ENCODE measurements around the gene CA10. TPM values are rescaled to one million over a fixed set of nuclear protein-coding genes. Genes with fewer than 3 reads are reported as not detected.

The CA10 gene
- total RNA-seq, 2 donors from 2014 or later, result 0.22 to 0.37 TPM

DNA sequence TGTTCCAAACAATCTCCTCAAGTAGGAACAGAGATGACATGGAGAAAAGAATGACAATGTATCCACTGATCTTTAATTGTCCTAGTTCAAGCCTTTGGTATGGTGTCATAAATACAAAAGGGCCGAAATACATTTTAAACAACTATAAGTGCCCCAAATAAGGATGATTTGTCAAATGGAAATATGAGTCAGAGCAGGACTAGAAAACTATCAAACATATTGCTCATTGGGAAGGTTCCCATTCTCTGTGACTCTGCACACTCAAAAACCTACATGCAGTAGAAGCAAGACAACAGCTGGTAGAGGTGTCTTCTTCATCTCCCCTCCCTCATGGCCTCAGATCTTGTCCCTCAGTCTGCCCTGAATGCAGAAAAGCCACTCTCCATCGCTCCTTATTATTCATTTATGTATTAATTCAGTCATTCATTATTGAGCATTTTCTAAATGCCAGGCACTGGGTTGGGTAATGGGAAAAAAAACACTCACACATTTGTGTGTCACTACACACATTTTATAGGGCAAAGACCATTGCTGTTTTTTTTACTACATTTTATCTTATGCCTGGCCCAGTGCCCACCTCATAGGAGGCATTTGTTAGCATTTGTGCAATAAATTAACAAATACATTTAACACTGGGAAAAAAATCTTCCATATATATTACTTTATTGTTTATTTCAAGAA is 10.1 kb downstream of the CA10 start:
- Histone ChIP-seq H3K4me3 (ENCODE audit: low read length) (no peak overlapping the region), H3K27me3 (ENCODE audit: control insufficient read depth, insufficient read depth, low read length, poor library complexity, severe bottlenecking) (peaks cover 23% of the 10 kb centered on the region), H3K4me1 (ENCODE audit: control insufficient read depth, insufficient read depth, low read length) (no peaks in the 10 kb centered on the region), H3K27ac (ENCODE audit: low read depth, low read length) (no peak overlapping the region), H3K9me3 (ENCODE audit: control insufficient read depth, low read length) (no peaks in the 10 kb centered on the region), H3K36me3 (ENCODE audit: control insufficient read depth, insufficient read depth, low read length) (no peaks in the 10 kb centered on the region), H3K9ac (ENCODE audit: extremely low read depth, low read length, poor library complexity, severe bottlenecking) (no peak overlapping the region)
- peaks cover 41% of the 10 kb centered on the region for H3K27me3 Mint-ChIP-seq (ENCODE audit: insufficient read depth)
- no peaks in the 10 kb centered on the region for H3K9me3 Mint-ChIP-seq
- WGBS, 2 experiments (ENCODE audit: insufficient coverage in 1 of 2, insufficient read length in 1 of 2), result 50 to 100% methylated on average over 1 to 2 of the region's 2 CpGs
- no peak overlapping the region for H3K27ac Mint-ChIP-seq
- H3K4me1 Mint-ChIP-seq, result peaks cover 24% of the 10 kb centered on the region
- H3K4me3 Mint-ChIP-seq, result no peak overlapping the region
- TF ChIP-seq CTCF (conservative IDR thresholded peaks at IDR 0.05), result no peak
- DNase-seq, result no peak
- no peaks in the 10 kb centered on the region for H3K36me3 Mint-ChIP-seq (ENCODE audit: low read depth)

- Histone ChIP-seq H3K27ac (ENCODE audit: low read depth, low read length) (no peak overlapping the region), H3K9ac (ENCODE audit: extremely low read depth, low read length, poor library complexity, severe bottlenecking) (no peak overlapping the region), H3K27me3 (ENCODE audit: control insufficient read depth, insufficient read depth, low read length, poor library complexity, severe bottlenecking) (peaks cover 17% of the 10 kb centered on the region), H3K4me3 (ENCODE audit: low read length) (no peak overlapping the region), H3K36me3 (ENCODE audit: control insufficient read depth, insufficient read depth, low read length) (no peaks in the 10 kb centered on the region), H3K4me1 (ENCODE audit: control insufficient read depth, insufficient read depth, low read length) (no peaks in the 10 kb centered on the region), H3K9me3 (ENCODE audit: control insufficient read depth, low read length) (no peaks in the 10 kb centered on the region)
- Mint-ChIP-seq H3K4me3 (no peak overlapping the region), H3K9me3 (no peaks in the 10 kb centered on the region), H3K36me3 (ENCODE audit: low read depth) (no peaks in the 10 kb centered on the region), H3K4me1 (peaks cover 24% of the 10 kb centered on the region), H3K27ac (no peak overlapping the region), H3K27me3 (ENCODE audit: insufficient read depth) (peaks cover 36% of the 10 kb centered on the region)
- DNase-seq, result no peak
- TF ChIP-seq CTCF (conservative IDR thresholded peaks at IDR 0.05), result no peak
Observed at GRCh38 chr17:52147872-52148271, 10.6 kb downstream of the CA10 start.

DNA sequence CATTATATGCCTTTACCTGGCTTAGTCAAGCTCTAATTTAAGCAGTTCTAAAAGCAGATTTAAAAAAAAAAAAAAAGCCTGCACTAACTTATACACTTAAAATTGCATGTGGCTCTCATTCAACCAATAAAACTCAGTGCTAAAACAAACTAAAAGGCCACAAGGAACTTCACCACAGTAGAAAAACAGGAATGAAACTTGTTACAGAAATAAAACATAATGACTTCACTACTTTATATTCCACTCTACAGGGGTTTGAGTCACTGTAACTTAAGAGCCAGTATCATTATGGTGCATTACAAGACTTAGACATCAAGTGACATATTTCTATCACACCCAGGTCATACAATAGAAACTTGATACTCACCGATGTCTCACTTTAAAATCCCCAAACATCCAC is 11.1 kb downstream of the CA10 start:
- Mint-ChIP-seq H3K27me3 (ENCODE audit: insufficient read depth) (peaks cover 38% of the 10 kb centered on the region), H3K4me3 (no peak overlapping the region), H3K36me3 (ENCODE audit: low read depth) (no peaks in the 10 kb centered on the region), H3K4me1 (peaks cover 24% of the 10 kb centered on the region), H3K9me3 (no peaks in the 10 kb centered on the region), H3K27ac (no peak overlapping the region)
- TF ChIP-seq CTCF (conservative IDR thresholded peaks at IDR 0.05), result no peak
- H3K4me1 ChIP-seq (ENCODE audit: control insufficient read depth, insufficient read depth, low read length), result no peaks in the 10 kb centered on the region
- H3K36me3 ChIP-seq (ENCODE audit: control insufficient read depth, insufficient read depth, low read length), result no peaks in the 10 kb centered on the region
- no peaks in the 10 kb centered on the region for H3K9me3 ChIP-seq (ENCODE audit: control insufficient read depth, low read length)
- 76 to 100% methylated on average over 1 of the region's 1 CpG for WGBS, 2 experiments (ENCODE audit: insufficient coverage in 1 of 2, insufficient read length in 1 of 2)
- H3K27ac ChIP-seq (ENCODE audit: low read depth, low read length), result no peak overlapping the region
- no peak for DNase-seq
- no peak overlapping the region for H3K9ac ChIP-seq (ENCODE audit: extremely low read depth, low read length, poor library complexity, severe bottlenecking)
- H3K4me3 ChIP-seq (ENCODE audit: low read length), result no peak overlapping the region
- H3K27me3 ChIP-seq (ENCODE audit: control insufficient read depth, insufficient read depth, low read length, poor library complexity, severe bottlenecking), result peaks cover 19% of the 10 kb centered on the region
